Skeletal muscle cell (primary cell): ENCODE data around the gene CTNNA3.

Source experiments
- DNase-seq: peaks from one replicate; pipeline ENCODE4 v3.0.0-alpha.2; 2010; ENCODE audit warnings: low read depth
- H3K4me3 ChIP-seq: 2 replicates; pipeline ENCODE4 v1.5.1; 2011; ENCODE audit warnings: low read depth, mild to moderate bottlenecking, control low read depth, low read length, moderate library complexity

Gene CTNNA3

DNA sequence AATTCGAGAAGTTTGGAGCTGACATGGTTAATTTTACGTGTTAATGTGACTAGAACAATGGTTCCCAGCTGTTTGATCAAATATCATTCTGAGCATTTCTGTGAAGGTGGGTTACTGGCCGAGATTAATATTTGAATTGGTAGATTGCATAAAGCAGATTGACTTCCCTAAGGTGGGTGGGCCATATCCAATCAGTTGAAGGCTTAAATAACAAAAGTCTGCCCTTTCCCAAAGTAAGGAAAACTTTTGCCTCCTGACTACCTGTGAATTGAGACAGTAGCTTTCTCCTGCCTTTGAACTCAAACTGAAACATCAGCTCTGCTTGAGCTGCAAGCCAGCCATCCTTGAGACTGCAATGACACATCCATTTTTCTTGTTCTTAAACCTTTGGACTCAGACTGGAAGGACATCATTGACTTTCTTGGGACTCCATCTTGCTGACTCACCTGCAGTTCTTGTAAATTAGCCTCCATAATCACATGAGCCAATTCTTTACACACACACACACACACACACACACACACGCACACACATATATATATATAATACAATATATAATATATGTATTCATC, 833.2 kb downstream of the CTNNA3 start:
- no peak for DNase-seq
- H3K4me3 ChIP-seq: no peak overlapping the region

DNA sequence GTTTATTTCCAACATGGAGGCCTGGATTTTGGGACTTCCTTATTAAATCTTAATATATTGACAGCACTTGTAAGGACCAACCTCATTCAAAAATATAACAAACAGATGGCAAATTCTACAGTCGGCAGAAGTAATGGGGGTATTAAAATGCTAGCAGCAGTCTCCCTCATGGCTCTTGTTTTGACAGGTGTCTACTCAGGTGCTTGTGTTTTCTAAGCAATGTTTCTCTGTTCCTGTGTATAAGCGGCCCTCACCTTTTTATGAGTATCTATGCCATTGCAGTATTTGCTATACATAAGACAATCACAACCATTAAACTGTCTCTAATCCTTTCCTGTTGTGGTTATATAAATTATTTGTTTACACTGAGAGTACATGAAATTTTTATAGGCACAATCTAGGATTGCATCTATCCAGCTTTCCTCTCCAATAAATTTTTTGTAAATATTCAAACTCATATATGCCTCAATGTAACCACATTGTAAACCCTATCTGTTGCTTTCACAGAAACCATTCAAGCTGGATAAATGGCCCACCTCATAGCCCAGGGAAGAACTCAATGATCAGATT, 835.5 kb downstream of the CTNNA3 start:
- H3K4me3 ChIP-seq: no peak overlapping the region

GRCh38 chr10:66852811-66853210, 843.2 kb downstream of the CTNNA3 start:
- DNase-seq: no peak
- no peak overlapping the region for H3K4me3 ChIP-seq

More for the DNA sequence above, 835.5 kb downstream of the CTNNA3 start:
- DNase-seq: no peak

DNA sequence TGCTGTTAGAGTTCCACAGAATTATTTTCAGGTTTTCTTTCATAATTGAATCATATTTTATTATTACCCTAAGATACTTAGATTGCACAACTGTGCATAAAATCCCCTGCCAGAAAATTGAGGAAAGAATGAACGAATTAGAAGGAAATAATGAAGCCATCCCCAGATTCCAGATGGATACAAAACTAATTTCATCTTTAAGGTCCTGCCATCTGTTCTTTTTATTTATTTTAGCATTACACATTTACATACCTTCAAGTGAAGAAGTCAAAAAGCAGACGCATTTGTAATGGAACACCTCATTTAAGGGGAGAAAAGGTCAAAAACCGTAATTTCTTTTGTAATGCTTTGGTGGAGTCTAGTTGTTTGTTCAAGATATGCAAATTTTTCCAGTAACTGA, 847.1 kb downstream of the CTNNA3 start:
- no peak overlapping the region for H3K4me3 ChIP-seq
- no peak for DNase-seq

GRCh38 chr10:66844176-66844942, 851.6 kb downstream of the CTNNA3 start:
- H3K4me3 ChIP-seq: no peak overlapping the region
- DNase-seq: no peak

DNA sequence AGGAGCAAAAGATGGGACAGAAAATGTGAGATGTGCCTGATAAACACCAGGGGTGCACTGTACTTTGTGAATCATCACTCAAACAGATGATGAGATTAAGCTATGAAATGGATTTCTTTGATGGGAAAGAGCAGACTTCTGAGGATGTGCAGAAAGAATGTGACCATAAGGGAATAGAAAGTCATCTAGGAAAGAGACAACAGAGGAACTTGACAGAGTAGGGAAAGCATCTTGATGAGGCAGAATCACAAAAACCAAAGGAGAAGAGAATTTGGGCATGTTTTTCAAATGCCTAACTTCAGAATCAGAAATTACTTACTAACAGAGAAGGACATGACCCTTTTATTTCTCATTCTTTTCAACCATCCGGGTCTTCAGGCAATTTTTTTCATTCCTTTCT, 852.6 kb downstream of the CTNNA3 start:
- DNase-seq: no peak
- no peak overlapping the region for H3K4me3 ChIP-seq

- no peak for DNase-seq
- no peak overlapping the region for H3K4me3 ChIP-seq
Measured at GRCh38 chr10:66842867-66843266, 853.1 kb downstream of the CTNNA3 start.

DNA sequence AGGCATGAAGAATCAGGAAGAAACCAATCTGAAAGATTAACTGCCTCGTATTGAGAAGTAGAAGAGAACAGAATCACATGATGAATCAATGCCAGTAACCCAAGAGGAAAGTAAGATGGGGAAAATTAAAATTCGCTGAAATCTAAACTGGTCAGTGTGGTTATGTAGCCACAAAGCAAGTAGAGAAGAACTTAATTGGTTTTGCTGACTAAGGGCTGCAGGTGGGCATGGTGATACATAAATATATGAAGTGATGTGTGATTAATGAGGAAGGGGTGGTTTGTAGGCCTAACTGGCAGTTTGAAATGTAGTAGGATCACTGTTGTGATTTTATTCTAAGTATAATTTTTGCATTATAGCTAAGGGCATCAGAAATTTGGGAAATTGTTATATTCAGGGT, 853.6 kb downstream of the CTNNA3 start:
- no peak overlapping the region for H3K4me3 ChIP-seq
- DNase-seq: no peak

- no peak overlapping the region for H3K4me3 ChIP-seq
- no peak for DNase-seq
Measured at GRCh38 chr10:66838656-66839055, 857.3 kb downstream of the CTNNA3 start.

DNA sequence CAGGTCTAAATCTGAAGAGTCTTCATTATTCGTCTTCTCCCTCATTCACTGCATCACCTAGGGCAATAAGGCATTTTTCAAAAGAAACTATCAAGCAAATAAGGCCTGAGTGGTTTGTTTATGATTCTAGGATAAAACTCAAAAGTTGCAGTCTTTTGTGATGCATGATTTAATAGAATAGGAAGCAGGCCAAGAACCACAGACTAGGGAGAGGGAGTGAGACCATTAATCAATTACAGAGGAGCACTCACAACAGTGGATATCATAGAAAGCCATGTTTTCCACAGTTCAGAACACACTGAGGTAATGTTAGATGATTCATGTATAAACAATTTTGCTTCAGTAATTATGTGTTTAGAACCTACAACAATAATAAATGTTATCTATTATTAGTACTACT, 858.0 kb downstream of the CTNNA3 start:
- peak; percentile 69 for DNase-seq
- H3K4me3 ChIP-seq: no peak overlapping the region

- no peak overlapping the region for H3K4me3 ChIP-seq
- DNase-seq: peak; percentile 59
Measured at GRCh38 chr10:66837335-66837734, 858.7 kb downstream of the CTNNA3 start.

GRCh38 chr10:66836771-66837170, 859.2 kb downstream of the CTNNA3 start:
- DNase-seq: no peak
- no peak overlapping the region for H3K4me3 ChIP-seq

DNA sequence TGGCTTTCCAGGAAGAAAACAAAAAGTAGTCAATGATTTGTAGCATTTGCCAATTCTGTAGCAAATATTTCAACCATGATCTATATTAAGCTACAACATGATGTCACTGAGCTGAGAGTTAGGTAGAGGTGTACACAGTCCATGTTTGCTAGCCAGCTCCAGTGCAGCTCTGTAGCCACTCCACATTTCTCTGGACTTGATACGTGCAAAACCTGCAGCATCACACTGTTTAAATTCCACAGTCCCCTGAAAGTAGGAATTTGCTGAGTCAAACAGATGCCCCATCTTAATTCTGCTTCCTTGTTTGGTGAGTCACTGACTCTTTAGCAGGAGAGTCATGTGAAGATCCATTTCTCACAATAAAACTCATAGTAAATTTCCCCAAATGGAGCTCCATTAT, 859.9 kb downstream of the CTNNA3 start:
- H3K4me3 ChIP-seq: no peak overlapping the region

GRCh38 chr10:66835400-66835799, 860.6 kb downstream of the CTNNA3 start:
- DNase-seq: no peak
- H3K4me3 ChIP-seq: no peak overlapping the region

More for the DNA sequence above, 859.9 kb downstream of the CTNNA3 start:
- peak; percentile 62 for DNase-seq

DNA sequence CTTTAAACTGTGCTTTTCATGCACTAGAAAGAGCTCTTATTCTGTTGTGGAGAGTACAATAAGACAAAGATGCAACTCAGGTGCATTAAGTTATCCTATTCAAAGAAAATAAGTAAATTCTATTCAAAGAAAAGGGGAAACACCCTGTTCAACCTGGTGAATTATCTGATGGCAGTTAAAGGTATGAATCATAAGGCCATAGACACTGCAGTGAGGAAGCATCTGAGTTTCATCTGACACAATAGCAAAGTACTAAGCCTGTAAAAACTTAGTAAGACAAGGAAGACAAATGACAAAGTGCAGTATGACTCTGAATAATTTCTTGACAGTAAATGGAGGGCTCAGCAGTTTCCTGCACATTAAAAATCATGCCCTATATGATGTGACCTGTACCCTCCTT, 861.2 kb downstream of the CTNNA3 start:
- H3K4me3 ChIP-seq: no peak overlapping the region

DNA sequence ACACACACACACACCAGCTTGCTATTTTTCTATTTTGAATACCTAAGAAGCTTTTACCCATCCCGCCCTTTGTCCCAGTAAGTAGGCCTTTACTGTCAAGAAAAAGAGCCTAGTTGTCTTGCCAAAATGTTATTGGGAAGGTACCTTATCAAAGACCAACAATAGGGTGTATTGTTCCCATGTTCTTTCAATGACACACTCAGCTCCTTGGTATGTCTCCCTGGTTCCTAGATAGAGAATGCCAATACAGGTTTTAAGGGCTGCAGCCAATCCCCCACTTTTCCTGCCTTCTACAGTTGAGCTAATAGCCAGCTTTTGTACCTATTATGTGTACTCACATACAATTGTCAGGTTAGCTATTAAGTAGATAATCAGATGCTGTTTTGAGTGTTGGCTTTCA, 862.1 kb downstream of the CTNNA3 start:
- DNase-seq: no peak
- H3K4me3 ChIP-seq: no peak overlapping the region

More for the DNA sequence above, 861.2 kb downstream of the CTNNA3 start:
- no peak for DNase-seq

GRCh38 chr10:66832781-66833422, 863.1 kb downstream of the CTNNA3 start:
- DNase-seq: no peak
- H3K4me3 ChIP-seq: no peak overlapping the region

DNA sequence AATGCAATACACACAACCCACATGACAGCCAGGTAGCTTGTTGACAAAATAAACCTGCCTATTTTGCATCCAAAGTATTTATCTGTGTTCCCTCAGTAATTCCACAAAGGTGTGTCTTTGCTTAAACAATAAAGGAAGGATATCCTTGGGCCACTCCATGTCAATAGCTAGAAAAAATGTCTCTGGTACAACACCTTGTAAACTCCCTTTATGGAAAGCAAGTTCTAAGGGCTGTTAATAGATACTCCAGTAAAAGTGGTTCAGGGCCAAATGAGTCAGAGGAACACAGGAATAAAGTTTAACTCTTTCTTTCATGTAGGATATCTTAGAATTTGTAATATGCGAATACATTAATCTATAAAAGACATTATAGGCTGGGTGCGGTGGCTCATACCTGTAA, 867.0 kb downstream of the CTNNA3 start:
- no peak overlapping the region for H3K4me3 ChIP-seq
- DNase-seq: no peak

DNA sequence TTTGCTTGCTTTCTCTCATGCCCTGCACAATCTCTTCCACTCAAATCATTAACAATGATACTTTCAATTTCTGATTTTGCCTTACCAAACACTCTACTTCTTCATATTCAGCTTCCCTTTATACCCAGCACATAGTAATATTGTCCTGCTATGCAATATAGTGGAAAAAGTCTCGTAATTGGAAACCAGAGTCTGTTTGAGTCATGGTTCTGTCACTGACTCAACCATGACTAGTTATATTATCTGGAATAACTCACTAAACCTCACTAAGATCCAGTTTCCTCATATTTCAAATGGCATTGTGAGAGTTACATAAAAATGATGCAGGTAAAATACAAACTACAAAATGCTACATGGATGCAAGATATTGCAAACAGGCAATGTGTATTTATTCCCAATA, 868.6 kb downstream of the CTNNA3 start:
- no peak overlapping the region for H3K4me3 ChIP-seq
- DNase-seq: no peak

DNA sequence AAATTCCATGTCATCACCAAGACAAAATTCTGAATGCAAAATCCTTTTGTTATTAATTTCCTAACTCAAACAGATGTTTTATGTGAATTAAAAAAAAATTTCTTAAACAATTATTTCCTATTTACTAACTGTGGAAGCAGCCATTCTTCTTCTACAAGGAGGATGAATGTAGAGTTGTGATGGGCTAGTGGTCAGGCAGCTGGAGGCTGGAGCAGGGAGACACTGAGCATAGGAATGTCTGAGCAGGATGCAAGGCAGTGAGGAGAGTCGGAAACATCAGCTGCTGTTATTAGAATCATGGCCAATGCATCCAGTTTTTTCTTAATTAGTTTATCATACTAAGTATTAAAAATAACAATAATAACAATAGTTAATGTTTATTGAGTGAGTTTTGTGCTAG, 872.7 kb downstream of the CTNNA3 start:
- H3K4me3 ChIP-seq: no peak overlapping the region
- no peak for DNase-seq
